HG02885 (cell line): ENCODE measurements around the gene PCDHB14.
"Not testable (repeated sequence)": the region's sequence is repeated elsewhere in the genome, so short reads cannot be mapped to it uniquely, and the experiment has no call there.

ENCODE experiments used
- ATAC-seq: cut with Tn5 transposase; IDR thresholded peaks from one replicate; pipeline ENCODE4 v1.9.1; 2021; ENCODE audit warnings: mild to moderate bottlenecking; ENCODE audit not compliant: unreplicated experiment, poor library complexity

Gene PCDHB14

GRCh38 chr5:141208478-141208877 lies 14.7 kb upstream of the PCDHB14 start, which contains the start of gene PCDHB12:
Gene PCDHB12, plus strand, starts transcription at chr5:141208719. Its CDS starts 189 bp downstream, at chr5:141208908.
- ATAC-seq = no peak

GRCh38 chr5:141210281-141210680 lies 12.9 kb upstream of the PCDHB14 start:
- ATAC-seq = not testable (repeated sequence)

- ATAC-seq = not testable (repeated sequence)
These were observed 12.3 kb upstream of the PCDHB14 start for GRCh38 chr5:141210849-141211248.

- ATAC-seq = not testable (repeated sequence)
These were observed 9.3 kb upstream of the PCDHB14 start, which contains the start of gene PCDHB13 for GRCh38 chr5:141213656-141214339. Gene PCDHB13, plus strand, starts transcription at chr5:141213919. Its CDS starts 205 bp downstream, at chr5:141214124.

GRCh38 chr5:141214583-141214982 lies 8.6 kb upstream of the PCDHB14 start:
- not testable (repeated sequence) for ATAC-seq

GRCh38 chr5:141215504-141215903 lies 7.6 kb upstream of the PCDHB14 start:
- not testable (repeated sequence) for ATAC-seq

- not testable (repeated sequence) for ATAC-seq
These were observed 7.1 kb upstream of the PCDHB14 start for GRCh38 chr5:141216035-141216434.

- not testable (repeated sequence) for ATAC-seq
These were observed 1.7 kb downstream of the PCDHB14 start for GRCh38 chr5:141224844-141225243.

GRCh38 chr5:141225421-141225820 lies 2.3 kb downstream of the PCDHB14 start:
- ATAC-seq = not testable (repeated sequence)

- ATAC-seq = no peak
These were observed 11.0 kb downstream of the PCDHB14 start for GRCh38 chr5:141234109-141234667.

- not testable (repeated sequence) for ATAC-seq
These were observed 12.8 kb downstream of the PCDHB14 start for GRCh38 chr5:141235922-141236321.

GRCh38 chr5:141236516-141237313 lies 13.6 kb downstream of the PCDHB14 start:
- ATAC-seq = no peak

- ATAC-seq = no peak
These were observed 18.4 kb downstream of the PCDHB14 start for GRCh38 chr5:141241496-141241895.

GRCh38 chr5:141245250-141245717 lies 22.1 kb downstream of the PCDHB14 start, which contains the start of gene PCDHB15:
Gene PCDHB15, plus strand, starts transcription at chr5:141245395. Its CDS starts 184 bp downstream, at chr5:141245579.
- no peak for ATAC-seq

GRCh38 chr5:141246971-141247370 lies 23.8 kb downstream of the PCDHB14 start:
- not testable (repeated sequence) for ATAC-seq

- not testable (repeated sequence) for ATAC-seq
These were observed 24.3 kb downstream of the PCDHB14 start for GRCh38 chr5:141247434-141247833.

- ATAC-seq = no peak
These were observed 27.4 kb downstream of the PCDHB14 start for GRCh38 chr5:141250576-141250975.

- no peak for ATAC-seq
These were observed 35.3 kb downstream of the PCDHB14 start for GRCh38 chr5:141258464-141258863.

- ATAC-seq = no peak
These were observed 35.8 kb downstream of the PCDHB14 start for GRCh38 chr5:141258948-141259347.

GRCh38 chr5:141260458-141261237 lies 37.5 kb downstream of the PCDHB14 start:
- no peak for ATAC-seq
